H9 (cell line): ENCODE measurements around the gene ART4. TPM values are rescaled to one million over a fixed set of nuclear protein-coding genes. Genes with fewer than 3 reads are reported as not detected.

ENCODE experiments used
- DNase-seq: peaks from one replicate; pipeline ENCODE4 v3.0.0-alpha.2; 2017
- H2AFZ ChIP-seq: one replicate; pipeline ENCODE4 v1.6.1; 2013; ENCODE audit warnings: mild to moderate bottlenecking, low read length, control low read depth, moderate library complexity
- H2AK5ac ChIP-seq: 2 replicates; pipeline ENCODE4 v1.6.1; 2013; ENCODE audit warnings: low read length, control low read depth, mixed read lengths; ENCODE audit not compliant: insufficient read length
- H2BK120ac ChIP-seq: one replicate; pipeline ENCODE4 v1.6.1; 2013; ENCODE audit warnings: low read depth, mild to moderate bottlenecking, low read length, control low read depth, inconsistent platforms; ENCODE audit not compliant: poor library complexity, severe bottlenecking
- H2BK12ac ChIP-seq: 2 replicates; pipeline ENCODE4 v1.6.1; 2013; ENCODE audit warnings: low read length, control low read depth, mixed read lengths, low read depth; ENCODE audit not compliant: insufficient read length
- H2BK15ac ChIP-seq: 2 replicates; pipeline ENCODE4 v1.6.1; 2013; ENCODE audit warnings: low read depth, low read length, control low read depth
- H2BK20ac ChIP-seq: one replicate; pipeline ENCODE4 v1.6.1; 2013; ENCODE audit warnings: low read depth, mild to moderate bottlenecking, low read length, control low read depth, inconsistent platforms; ENCODE audit not compliant: poor library complexity, severe bottlenecking
- H2BK5ac ChIP-seq: 2 replicates; pipeline ENCODE4 v1.6.1; 2013; ENCODE audit warnings: low read length, control low read depth, mixed read lengths; ENCODE audit not compliant: insufficient read length
- H3K14ac ChIP-seq: 2 replicates; pipeline ENCODE4 v1.6.1; 2013; ENCODE audit warnings: low read length, control low read depth; ENCODE audit not compliant: insufficient read depth
- H3K18ac ChIP-seq: 2 replicates; pipeline ENCODE4 v1.6.1; 2013; ENCODE audit warnings: low read depth, mild to moderate bottlenecking, mixed read lengths, low read length, control low read depth; ENCODE audit not compliant: insufficient read length
- H3K23ac ChIP-seq: 2 replicates; pipeline ENCODE4 v1.6.1; 2013; ENCODE audit warnings: low read length, control low read depth, mixed read lengths, low read depth; ENCODE audit not compliant: insufficient read length
- H3K23me2 ChIP-seq: 2 replicates; pipeline ENCODE4 v1.6.1; 2013; ENCODE audit warnings: low read depth, mild to moderate bottlenecking, mixed read lengths, low read length, control low read depth; ENCODE audit not compliant: insufficient read length, poor library complexity, severe bottlenecking
- H3K27ac ChIP-seq: 2 replicates; pipeline ENCODE4 v1.5.1; 2013; ENCODE audit warnings: low read length, control low read depth, mixed read lengths, low read depth; ENCODE audit not compliant: insufficient read length
- H3K27me3 ChIP-seq: 2 replicates; pipeline ENCODE4 v1.6.1; 2013; ENCODE audit warnings: low read length, control low read depth, inconsistent platforms; ENCODE audit not compliant: insufficient read depth
- H3K4ac ChIP-seq: 2 replicates; pipeline ENCODE4 v1.6.1; 2013; ENCODE audit warnings: low read depth, mild to moderate bottlenecking, control low read depth, inconsistent platforms, low read length, moderate library complexity
- H3K4me1 ChIP-seq: 2 replicates; pipeline ENCODE4 v1.6.1; 2013; ENCODE audit warnings: low read length, control low read depth, inconsistent platforms; ENCODE audit not compliant: insufficient read depth
- H3K4me2 ChIP-seq: 2 replicates; pipeline ENCODE4 v1.6.1; 2013; ENCODE audit warnings: low read length, control low read depth, mixed read lengths; ENCODE audit not compliant: insufficient read length, insufficient read depth
- H3K56ac ChIP-seq: 2 replicates; pipeline ENCODE4 v1.6.1; 2013; ENCODE audit warnings: low read depth, mild to moderate bottlenecking, mixed read lengths, low read length, control low read depth; ENCODE audit not compliant: insufficient read length
- H3K79me1 ChIP-seq: 2 replicates; pipeline ENCODE4 v1.6.1; 2013; ENCODE audit warnings: low read depth, mild to moderate bottlenecking, moderate library complexity, low read length, control low read depth, inconsistent platforms; ENCODE audit not compliant: insufficient read depth, poor library complexity, severe bottlenecking
- H3K79me2 ChIP-seq: 2 replicates; pipeline ENCODE4 v1.6.1; 2013; ENCODE audit warnings: low read length, control low read depth, inconsistent platforms; ENCODE audit not compliant: insufficient read depth
- H3K9ac ChIP-seq: 2 replicates; pipeline ENCODE4 v1.6.1; 2013; ENCODE audit warnings: low read length, control low read depth, mixed read lengths; ENCODE audit not compliant: insufficient read length; ENCODE audit errors: extremely low read depth
- H3K9me3 ChIP-seq: one replicate; pipeline ENCODE4 v1.6.1; 2013; ENCODE audit warnings: low read depth, low read length, inconsistent platforms; ENCODE audit not compliant: control insufficient read depth
- H3T11ph ChIP-seq: one replicate; pipeline ENCODE4 v1.6.1; 2013; ENCODE audit warnings: mild to moderate bottlenecking, low read length, control low read depth, inconsistent platforms
- H4K20me1 ChIP-seq: one replicate; pipeline ENCODE4 v1.6.1; 2013; ENCODE audit not compliant: control insufficient read depth, insufficient read length, insufficient read depth
- H4K5ac ChIP-seq: 2 replicates; pipeline ENCODE4 v1.6.1; 2013; ENCODE audit warnings: low read depth, mild to moderate bottlenecking, mixed read lengths, low read length, control low read depth; ENCODE audit not compliant: insufficient read length
- H4K8ac ChIP-seq: replicated peaks from 2 replicates; pipeline ENCODE4 v1.6.1; 2013; ENCODE audit warnings: low read length, control low read depth, mixed read lengths, low read depth; ENCODE audit not compliant: insufficient read length
- H4K91ac ChIP-seq: 2 replicates; pipeline ENCODE4 v1.6.1; 2013; ENCODE audit warnings: low read depth, mild to moderate bottlenecking, moderate library complexity, mixed read lengths, low read length, control low read depth; ENCODE audit not compliant: insufficient read length
- H3K27ac Mint-ChIP-seq, 3 experiments: 2 replicates in 2 of 3; 3 replicates in 1 of 3; pipeline ENCODE4 v1.8.0; 2020 to 2021; ENCODE audit warnings: mixed read lengths in 3 of 3, mild to moderate bottlenecking in 1 of 3, moderate library complexity in 1 of 3
- H3K27me3 Mint-ChIP-seq: 2 replicates; pipeline ENCODE4 v1.8.0; 2021; ENCODE audit warnings: low read depth, mild to moderate bottlenecking, moderate library complexity, mixed read lengths
- H3K36me3 Mint-ChIP-seq, 3 experiments: 2 replicates in 2 of 3; 3 replicates in 1 of 3; pipeline ENCODE4 v1.8.0; 2020 to 2021; ENCODE audit warnings: low read depth in 3 of 3, mixed read lengths in 3 of 3; ENCODE audit not compliant: insufficient read depth in 1 of 3
- H3K4me1 Mint-ChIP-seq, 2 experiments: 2 replicates each; pipeline ENCODE4 v1.8.0; 2020; ENCODE audit warnings: mixed read lengths in 2 of 2
- H3K4me3 Mint-ChIP-seq, 2 experiments: 2 replicates in 1 of 2; 3 replicates in 1 of 2; pipeline ENCODE4 v1.8.0; 2020 to 2021; ENCODE audit warnings: mild to moderate bottlenecking in 2 of 2, mixed read lengths in 2 of 2, moderate library complexity in 1 of 2
- H3K9me3 Mint-ChIP-seq, 2 experiments: 2 replicates in 1 of 2; 3 replicates in 1 of 2; pipeline ENCODE4 v1.8.0; 2020; ENCODE audit warnings: mild to moderate bottlenecking in 2 of 2, mixed read lengths in 2 of 2, moderate library complexity in 1 of 2
- WGBS: extraction: QIAGEN DNeasy Blood & Tissue Kit; methylation state at CpG from one replicate; pipeline ENCODE4 v1.1.7; 2013; ENCODE audit warnings: missing lambda C conversion rate, low lambda C conversion rate, mixed read lengths; ENCODE audit not compliant: insufficient read length; ENCODE audit errors: extremely low coverage; 5-methylcytosine and 5-hydroxymethylcytosine counted together
- total RNA-seq: library from RNA; stranded (reverse); gene quantifications from 2 replicates; pipeline ENCODE4 v1.2.1, GENCODE V29; 2021
- TF ChIP-seq, protein P1 (sequence below): fragments of 200-600 bp; sonication (generic); conservative IDR thresholded peaks from 3 replicates; pipeline ENCODE4 v1.8.0; 2021; ENCODE audit warnings: antibody characterized with exemption, mild to moderate bottlenecking

The ART4 gene
- total RNA-seq, 1 experiment from 2014 or later: not detected

DNA sequence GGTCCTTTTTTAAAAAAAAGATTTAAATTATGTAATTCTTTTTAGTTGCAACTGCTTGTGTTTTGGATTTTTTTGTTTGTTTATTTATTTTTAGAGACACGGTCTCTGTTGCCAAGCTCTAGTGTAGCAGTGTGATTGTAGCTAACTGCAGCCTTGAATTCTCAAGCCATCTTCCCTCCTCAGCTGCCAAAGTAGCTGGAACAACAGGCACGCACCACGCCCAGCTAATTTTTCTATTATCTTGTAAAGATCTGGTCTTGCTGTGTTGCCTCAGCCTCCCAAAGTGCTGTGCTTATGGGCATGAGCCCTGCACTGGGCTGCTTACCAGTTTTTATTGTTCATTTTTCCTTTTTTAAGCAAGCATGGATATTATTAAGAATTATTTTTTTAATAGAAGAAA lies 10.6 kb upstream of the ART4 start:
- Histone ChIP-seq H3K56ac (no peak overlapping the region), H3K23ac (no peak overlapping the region), H2BK15ac (no peak overlapping the region), H2AFZ (no peak overlapping the region), H3K79me1 (no peaks in the 10 kb centered on the region), H3K9ac (no peak overlapping the region), H4K5ac (no peak overlapping the region), H3K9me3 (no peaks in the 10 kb centered on the region), H2BK20ac (no peak overlapping the region), H3T11ph (no peak overlapping the region), H4K91ac (no peak overlapping the region), H4K8ac (no peak overlapping the region), H3K27ac (no peak overlapping the region), H3K4me2 (no peak overlapping the region), H3K4me1 (peaks cover 2% of the 10 kb centered on the region; the same call in 1 of the 2 replicates), H2BK12ac (no peak overlapping the region), H2BK5ac (no peak overlapping the region), H3K27me3 (no peaks in the 10 kb centered on the region), H3K4ac (no peak overlapping the region), H4K20me1 (no peaks in the 10 kb centered on the region), H2BK120ac (no peak overlapping the region), H2AK5ac (no peak overlapping the region), H3K79me2 (no peaks in the 10 kb centered on the region), H3K23me2 (no peaks in the 10 kb centered on the region), H3K18ac (no peak overlapping the region), H3K14ac (no peak overlapping the region)
- Mint-ChIP-seq H3K27ac (no peak overlapping the region), H3K36me3 (peaks cover 0 to 5% (median 0%) of the 10 kb centered on the region in 3 experiments; a peak in 2 of 7 replicates), H3K9me3 (peaks cover 6 to 11% of the 10 kb centered on the region in 2 experiments), H3K4me3 (no peak overlapping the region), H3K27me3 (no peaks in the 10 kb centered on the region), H3K4me1 (peaks cover 16 to 20% of the 10 kb centered on the region in 2 experiments)
- DNase-seq: no peak
- TF ChIP-seq, protein P1, sequence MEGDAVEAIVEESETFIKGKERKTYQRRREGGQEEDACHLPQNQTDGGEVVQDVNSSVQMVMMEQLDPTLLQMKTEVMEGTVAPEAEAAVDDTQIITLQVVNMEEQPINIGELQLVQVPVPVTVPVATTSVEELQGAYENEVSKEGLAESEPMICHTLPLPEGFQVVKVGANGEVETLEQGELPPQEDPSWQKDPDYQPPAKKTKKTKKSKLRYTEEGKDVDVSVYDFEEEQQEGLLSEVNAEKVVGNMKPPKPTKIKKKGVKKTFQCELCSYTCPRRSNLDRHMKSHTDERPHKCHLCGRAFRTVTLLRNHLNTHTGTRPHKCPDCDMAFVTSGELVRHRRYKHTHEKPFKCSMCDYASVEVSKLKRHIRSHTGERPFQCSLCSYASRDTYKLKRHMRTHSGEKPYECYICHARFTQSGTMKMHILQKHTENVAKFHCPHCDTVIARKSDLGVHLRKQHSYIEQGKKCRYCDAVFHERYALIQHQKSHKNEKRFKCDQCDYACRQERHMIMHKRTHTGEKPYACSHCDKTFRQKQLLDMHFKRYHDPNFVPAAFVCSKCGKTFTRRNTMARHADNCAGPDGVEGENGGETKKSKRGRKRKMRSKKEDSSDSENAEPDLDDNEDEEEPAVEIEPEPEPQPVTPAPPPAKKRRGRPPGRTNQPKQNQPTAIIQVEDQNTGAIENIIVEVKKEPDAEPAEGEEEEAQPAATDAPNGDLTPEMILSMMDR: no peak
- WGBS: no CpG with 5 or more reads among the region's 3 CpGs
